ENCODE data around the gene KRTAP1-5.

KRTAP1-5 gene

DNA sequence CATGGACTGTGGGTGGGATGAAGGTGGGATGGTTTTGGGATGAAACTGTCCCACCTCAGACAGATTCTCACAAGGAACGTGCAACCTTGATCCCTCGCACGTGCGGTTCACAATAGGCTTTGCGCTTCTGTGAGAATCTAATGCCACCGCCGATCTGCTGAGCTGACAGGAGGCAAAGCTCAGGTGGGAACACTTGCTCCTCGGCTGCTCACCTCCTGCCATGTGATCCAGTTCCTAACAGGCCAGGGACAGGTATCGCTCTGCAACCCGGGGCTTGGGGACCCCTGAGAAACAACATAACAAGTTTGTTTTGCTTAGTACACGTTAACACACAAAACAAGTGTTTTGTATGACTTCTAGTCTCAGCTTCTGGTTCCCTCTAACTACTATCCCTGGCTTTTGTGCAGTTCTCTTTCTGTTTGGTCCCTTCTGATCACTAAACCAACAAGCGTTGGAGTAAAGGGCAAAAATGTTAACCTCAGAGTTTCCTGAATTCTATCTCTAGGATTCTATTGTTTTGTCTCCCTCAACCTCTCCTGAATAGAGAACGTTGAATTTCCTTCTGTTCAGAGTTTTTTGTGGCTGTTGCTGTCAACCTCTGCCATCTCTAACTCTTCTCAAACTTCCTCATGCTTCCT lies 10.3 kb downstream of the KRTAP1-5 start:
- DNase-seq (ENCODE audit: low spot score), result no peak
- H3K36me3 ChIP-seq (ENCODE audit: low read depth), result no peaks in the 10 kb centered on the region
- no peak overlapping the region for H3K4me3 ChIP-seq (ENCODE audit: severe bottlenecking)
- no peaks in the 10 kb centered on the region for H3K9me3 ChIP-seq (ENCODE audit: severe bottlenecking)
- ATAC-seq (ENCODE audit: low read depth), result no peak
- no peaks in the 10 kb centered on the region for H3K27me3 ChIP-seq (ENCODE audit: insufficient read depth, poor library complexity, severe bottlenecking)
- peaks cover 3% of the 10 kb centered on the region for H3K4me1 ChIP-seq (ENCODE audit: insufficient read depth, poor library complexity, severe bottlenecking)
- no peak overlapping the region for H3K27ac ChIP-seq (ENCODE audit: poor library complexity, severe bottlenecking)
- TF ChIP-seq, protein P1, sequence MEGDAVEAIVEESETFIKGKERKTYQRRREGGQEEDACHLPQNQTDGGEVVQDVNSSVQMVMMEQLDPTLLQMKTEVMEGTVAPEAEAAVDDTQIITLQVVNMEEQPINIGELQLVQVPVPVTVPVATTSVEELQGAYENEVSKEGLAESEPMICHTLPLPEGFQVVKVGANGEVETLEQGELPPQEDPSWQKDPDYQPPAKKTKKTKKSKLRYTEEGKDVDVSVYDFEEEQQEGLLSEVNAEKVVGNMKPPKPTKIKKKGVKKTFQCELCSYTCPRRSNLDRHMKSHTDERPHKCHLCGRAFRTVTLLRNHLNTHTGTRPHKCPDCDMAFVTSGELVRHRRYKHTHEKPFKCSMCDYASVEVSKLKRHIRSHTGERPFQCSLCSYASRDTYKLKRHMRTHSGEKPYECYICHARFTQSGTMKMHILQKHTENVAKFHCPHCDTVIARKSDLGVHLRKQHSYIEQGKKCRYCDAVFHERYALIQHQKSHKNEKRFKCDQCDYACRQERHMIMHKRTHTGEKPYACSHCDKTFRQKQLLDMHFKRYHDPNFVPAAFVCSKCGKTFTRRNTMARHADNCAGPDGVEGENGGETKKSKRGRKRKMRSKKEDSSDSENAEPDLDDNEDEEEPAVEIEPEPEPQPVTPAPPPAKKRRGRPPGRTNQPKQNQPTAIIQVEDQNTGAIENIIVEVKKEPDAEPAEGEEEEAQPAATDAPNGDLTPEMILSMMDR (IDR thresholded peaks at IDR 0.05; ENCODE audit: poor library complexity, severe bottlenecking), result no peak

DNA sequence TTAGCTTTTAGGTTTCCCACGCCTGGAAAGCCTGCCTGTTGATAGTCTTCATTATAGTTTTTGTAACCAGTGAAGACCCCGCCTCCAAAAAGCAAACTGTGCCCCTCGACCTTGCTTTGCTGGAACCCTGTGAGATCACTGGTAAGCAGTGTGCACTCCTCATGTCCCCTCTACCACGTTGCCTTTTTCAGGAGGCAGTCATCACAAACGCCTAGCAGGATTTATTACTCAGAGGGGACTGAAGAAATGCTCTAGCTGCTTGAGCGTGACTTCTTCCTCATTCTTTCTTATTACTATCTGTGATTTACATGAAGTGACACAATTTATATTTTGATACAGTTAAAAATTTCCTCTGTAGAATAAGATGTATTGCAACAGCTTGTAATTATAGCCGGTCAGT lies 11.6 kb downstream of the KRTAP1-5 start:
- Histone ChIP-seq H3K9me3 (ENCODE audit: severe bottlenecking) (no peaks in the 10 kb centered on the region), H3K27ac (ENCODE audit: poor library complexity, severe bottlenecking) (no peak overlapping the region), H3K27me3 (ENCODE audit: insufficient read depth, poor library complexity, severe bottlenecking) (no peaks in the 10 kb centered on the region), H3K4me1 (ENCODE audit: insufficient read depth, poor library complexity, severe bottlenecking) (peaks cover 3% of the 10 kb centered on the region), H3K4me3 (ENCODE audit: severe bottlenecking) (no peak overlapping the region), H3K36me3 (ENCODE audit: low read depth) (no peaks in the 10 kb centered on the region)
- no peak for DNase-seq (ENCODE audit: low spot score)
- ATAC-seq (ENCODE audit: low read depth), result no peak
- TF ChIP-seq, protein P1 (IDR thresholded peaks at IDR 0.05; ENCODE audit: poor library complexity, severe bottlenecking), result no peak

DNA sequence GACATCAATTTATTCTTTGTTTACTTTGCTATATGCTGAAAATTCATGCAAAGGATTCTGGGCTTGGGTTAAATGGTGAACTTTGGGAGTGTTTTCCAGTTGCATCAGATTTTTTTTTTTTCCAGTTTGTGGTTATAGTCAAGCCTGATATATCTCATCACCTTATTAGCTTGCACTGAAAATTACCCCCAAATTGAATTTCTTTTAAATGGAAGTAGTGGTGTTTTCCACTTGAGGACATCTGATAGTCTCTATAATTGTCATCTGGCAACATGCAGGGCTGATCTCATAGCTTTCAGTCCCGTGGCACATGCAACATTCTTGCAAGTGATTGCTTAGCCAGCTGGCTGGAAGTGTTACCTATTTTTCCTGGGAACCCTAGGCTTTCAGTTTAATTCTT lies 13.4 kb downstream of the KRTAP1-5 start:
- Histone ChIP-seq H3K4me1 (ENCODE audit: insufficient read depth, poor library complexity, severe bottlenecking) (peaks cover 11% of the 10 kb centered on the region), H3K4me3 (ENCODE audit: severe bottlenecking) (no peak overlapping the region), H3K27ac (ENCODE audit: poor library complexity, severe bottlenecking) (no peak overlapping the region), H3K9me3 (ENCODE audit: severe bottlenecking) (no peaks in the 10 kb centered on the region), H3K27me3 (ENCODE audit: insufficient read depth, poor library complexity, severe bottlenecking) (no peaks in the 10 kb centered on the region), H3K36me3 (ENCODE audit: low read depth) (no peaks in the 10 kb centered on the region)
- DNase-seq (ENCODE audit: low spot score), result no peak
- TF ChIP-seq, protein P1 (IDR thresholded peaks at IDR 0.05; ENCODE audit: poor library complexity, severe bottlenecking), result no peak
- ATAC-seq (ENCODE audit: low read depth), result no peak

DNA sequence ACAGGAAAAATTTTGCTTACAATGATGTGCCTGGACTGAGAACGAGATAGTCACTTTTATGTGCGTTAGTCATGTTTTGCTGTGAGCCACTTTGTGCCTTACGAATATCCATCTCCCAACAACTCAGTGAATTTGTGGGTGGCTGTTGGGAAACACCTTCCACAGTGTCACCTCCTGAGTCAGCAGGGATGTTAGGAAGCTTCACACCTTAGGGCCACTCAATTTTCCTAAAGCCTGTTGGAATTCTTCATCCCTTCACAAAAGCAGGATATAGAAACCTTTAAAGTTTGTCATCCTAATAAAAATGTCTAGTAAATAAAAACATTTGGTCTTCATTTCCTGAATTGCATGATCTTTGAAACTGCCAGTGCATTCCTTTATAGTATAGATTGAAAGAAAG lies 13.8 kb downstream of the KRTAP1-5 start:
- H3K4me3 ChIP-seq (ENCODE audit: severe bottlenecking), result no peak overlapping the region
- TF ChIP-seq, protein P1 (IDR thresholded peaks at IDR 0.05; ENCODE audit: poor library complexity, severe bottlenecking), result no peak
- DNase-seq (ENCODE audit: low spot score) (no peak), ATAC-seq (ENCODE audit: low read depth) (no peak)
- H3K36me3 ChIP-seq (ENCODE audit: low read depth), result no peaks in the 10 kb centered on the region
- no peak overlapping the region for H3K27ac ChIP-seq (ENCODE audit: poor library complexity, severe bottlenecking)
- no peaks in the 10 kb centered on the region for H3K9me3 ChIP-seq (ENCODE audit: severe bottlenecking)
- no peaks in the 10 kb centered on the region for H3K27me3 ChIP-seq (ENCODE audit: insufficient read depth, poor library complexity, severe bottlenecking)
- H3K4me1 ChIP-seq (ENCODE audit: insufficient read depth, poor library complexity, severe bottlenecking), result peaks cover 11% of the 10 kb centered on the region

DNA sequence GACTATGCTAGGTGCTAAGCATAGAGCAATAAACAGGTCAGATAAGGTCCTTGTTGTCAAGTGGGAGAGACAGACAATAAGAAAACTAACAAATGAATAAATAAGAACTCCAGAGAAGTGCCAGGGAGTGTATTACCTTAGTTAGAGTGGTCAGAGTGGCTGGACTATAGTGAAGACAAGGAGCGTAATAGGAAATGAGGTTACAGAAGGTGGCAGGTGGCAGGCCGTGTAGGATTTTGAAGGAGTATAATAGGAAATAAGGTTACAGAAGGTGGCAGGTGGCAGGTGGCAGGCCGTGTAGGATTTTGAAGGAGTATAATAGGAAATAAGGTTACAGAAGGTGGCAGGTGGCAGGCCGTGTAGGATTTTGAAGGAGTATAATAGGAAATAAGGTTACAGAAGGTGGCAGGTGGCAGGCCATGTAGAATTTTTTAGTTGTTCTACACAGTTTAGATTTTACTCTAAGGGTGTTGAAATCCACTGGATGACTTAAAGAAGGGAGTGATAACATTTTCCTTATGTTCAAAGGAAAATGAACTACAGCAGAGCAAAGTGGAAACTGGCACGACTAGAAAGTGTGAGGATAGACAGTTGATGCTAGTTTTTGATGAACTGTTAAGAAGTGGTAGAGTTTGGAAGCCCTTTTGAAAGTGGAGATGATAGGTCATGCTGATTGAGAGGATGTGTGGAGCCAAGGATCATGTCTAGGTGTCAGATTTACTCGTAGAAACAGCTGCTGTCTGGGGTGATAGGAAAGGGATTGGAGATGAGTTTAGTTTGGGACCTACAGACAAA lies 14.5 kb downstream of the KRTAP1-5 start:
- Histone ChIP-seq H3K9me3 (ENCODE audit: severe bottlenecking) (no peaks in the 10 kb centered on the region), H3K4me1 (ENCODE audit: insufficient read depth, poor library complexity, severe bottlenecking) (peaks cover 11% of the 10 kb centered on the region), H3K36me3 (ENCODE audit: low read depth) (no peaks in the 10 kb centered on the region), H3K27me3 (ENCODE audit: insufficient read depth, poor library complexity, severe bottlenecking) (no peaks in the 10 kb centered on the region), H3K4me3 (ENCODE audit: severe bottlenecking) (no peak overlapping the region), H3K27ac (ENCODE audit: poor library complexity, severe bottlenecking) (no peak overlapping the region)
- TF ChIP-seq, protein P1 (IDR thresholded peaks at IDR 0.05; ENCODE audit: poor library complexity, severe bottlenecking), result no peak
- DNase-seq (ENCODE audit: low spot score), result no peak
- no peak for ATAC-seq (ENCODE audit: low read depth)
